WTC11 (cell line): Measurements from ENCODE around the gene TLK1.

Source experiments
- CBFB ChIP-seq: sonication (generic); formaldehyde crosslinking; IDR thresholded peaks from 2 replicates; pipeline ENCODE4 v1.8.1; 2022; ENCODE audit warnings: mild to moderate bottlenecking, low read depth, missing genetic modification reagents
- CREB1 ChIP-seq: sonication (generic); formaldehyde crosslinking; IDR thresholded peaks from 2 replicates; pipeline ENCODE4 v1.8.0; 2023; ENCODE audit warnings: mild to moderate bottlenecking, missing genetic modification reagents
- CTCF ChIP-seq: fragments of 200-600 bp; IDR thresholded peaks from 2 replicates; pipeline ENCODE4 v1.8.0; 2022; ENCODE audit warnings: antibody characterized with exemption
- FOXJ3 ChIP-seq: sonication (generic); formaldehyde crosslinking; IDR thresholded peaks from 2 replicates; pipeline ENCODE4 v1.9.0; 2021; ENCODE audit warnings: missing genetic modification reagents, mild to moderate bottlenecking, borderline replicate concordance
- ZNF423 ChIP-seq: fragments of 250-450 bp; sonication (Bioruptor Pico); IDR thresholded peaks from 2 replicates; pipeline ENCODE4 v2.1.2; 2022; ENCODE audit warnings: mild to moderate bottlenecking, moderate library complexity

- no peak for TF ChIP-seq CTCF
- no peak for TF ChIP-seq FOXJ3 (CRISPR knock-in tag)
- TF ChIP-seq CBFB: no peak
- TF ChIP-seq CREB1 (CRISPR knock-in tag): no peak
- no peak for TF ChIP-seq ZNF423 (CRISPR knock-in tag)
Measured at GRCh38 chr2:171142398-171142797, 18.3 kb downstream of the TLK1 start.
